HepG2 (cell line): ENCODE data around the gene RAB34. TPM values are rescaled to one million over a fixed set of nuclear protein-coding genes. Genes with fewer than 3 reads are reported as not detected.
A peak's percentile ranks its signal among the peaks of the same experiment; 100 is the strongest.

Experiments
- AKAP8 ChIP-seq: sonication (generic); formaldehyde crosslinking; IDR thresholded peaks from 2 replicates; pipeline ENCODE4 v1.5.1; 2020; ENCODE audit warnings: mild to moderate bottlenecking, missing genetic modification reagents
- DBP ChIP-seq: sonication (generic); formaldehyde crosslinking; IDR thresholded peaks from 2 replicates; pipeline ENCODE4 v1.4.0; 2020; ENCODE audit warnings: missing genetic modification reagents; ENCODE audit errors: not compliant biosample characterization
- GATAD1 ChIP-seq: IDR thresholded peaks from 2 replicates; pipeline ENCODE4 v1.6.1; 2016; ENCODE audit warnings: missing genetic modification reagents, missing compliant biosample characterization
- GLMP ChIP-seq: sonication (generic); formaldehyde crosslinking; IDR thresholded peaks from 2 replicates; pipeline ENCODE4 v1.9.0; 2021; ENCODE audit warnings: missing genetic modification reagents, mild to moderate bottlenecking, borderline replicate concordance
- KMT2A ChIP-seq: sonication (generic); formaldehyde crosslinking; IDR thresholded peaks from 2 replicates; pipeline ENCODE4 v1.4.0; 2020; ENCODE audit warnings: missing genetic modification reagents
- LRRFIP1 ChIP-seq: sonication (generic); formaldehyde crosslinking; conservative IDR thresholded peaks from 2 replicates; pipeline ENCODE4 v1.4.0; 2020; ENCODE audit warnings: missing genetic modification reagents
- MAFG ChIP-seq: sonication (generic); formaldehyde crosslinking; IDR thresholded peaks from 2 replicates; pipeline ENCODE4 v1.5.1; 2020; ENCODE audit warnings: mild to moderate bottlenecking, missing genetic modification reagents
- MATR3 ChIP-seq: sonication (generic); formaldehyde crosslinking; IDR thresholded peaks from 2 replicates; pipeline ENCODE4 v1.4.0; 2020; ENCODE audit warnings: missing genetic modification reagents
- MBNL3 ChIP-seq: fragments of 250-450 bp; sonication (Bioruptor Pico); conservative IDR thresholded peaks from 2 replicates; pipeline ENCODE4 v1.8.0; 2022; ENCODE audit warnings: mild to moderate bottlenecking, inconsistent platforms
- NCOA5 ChIP-seq: sonication (generic); formaldehyde crosslinking; IDR thresholded peaks from 2 replicates; pipeline ENCODE4 v1.4.0; 2020; ENCODE audit warnings: missing genetic modification reagents
- PHB2 ChIP-seq: fragments of 450-650 bp; IDR thresholded peaks from 2 replicates; pipeline ENCODE4 v1.6.1; 2018; ENCODE audit not compliant: partially characterized antibody
- SNAPC5 ChIP-seq: sonication (generic); formaldehyde crosslinking; IDR thresholded peaks from 2 replicates; pipeline ENCODE4 v1.8.1; 2023; ENCODE audit warnings: mild to moderate bottlenecking, missing genetic modification reagents, borderline replicate concordance
- SP5 ChIP-seq: IDR thresholded peaks from 2 replicates; pipeline ENCODE4 v1.6.1; 2016; ENCODE audit warnings: low read depth, borderline replicate concordance
- SSRP1 ChIP-seq: IDR thresholded peaks from 2 replicates; pipeline ENCODE4 v1.6.1; 2016; ENCODE audit warnings: control low read depth
- STAG1 ChIP-seq: sonication (generic); formaldehyde crosslinking; IDR thresholded peaks from 2 replicates; pipeline ENCODE4 v1.4.0; 2020; ENCODE audit warnings: missing genetic modification reagents
- TCF12 ChIP-seq, 2 experiments: fragments of 450-650 bp in 1 of 2; sonication (generic) in 1 of 2; formaldehyde crosslinking in 1 of 2; IDR thresholded peaks; 2 replicates each; pipeline versions ENCODE4 v1.6.1 to v1.8.0; 2017 to 2022; ENCODE audit warnings: antibody characterized with exemption in 1 of 2, mild to moderate bottlenecking in 1 of 2, missing genetic modification reagents in 1 of 2, moderate library complexity in 1 of 2
- THAP9 ChIP-seq: sonication (generic); formaldehyde crosslinking; IDR thresholded peaks from 2 replicates; pipeline ENCODE4; 2020; ENCODE audit warnings: missing genetic modification reagents, mild to moderate bottlenecking, borderline replicate concordance
- ZBTB3 ChIP-seq: sonication (generic); formaldehyde crosslinking; IDR thresholded peaks from 2 replicates; pipeline ENCODE4 v1.4.0; 2020; ENCODE audit warnings: low read depth, mild to moderate bottlenecking, moderate library complexity, missing genetic modification reagents, borderline replicate concordance
- ZFP1 ChIP-seq: IDR thresholded peaks from 2 replicates; pipeline ENCODE4 v1.6.1; 2016
- ZNF331 ChIP-seq: sonication (generic); formaldehyde crosslinking; IDR thresholded peaks from 2 replicates; pipeline ENCODE4 v1.4.0; 2020; ENCODE audit warnings: missing genetic modification reagents
- ZNF335 ChIP-seq: sonication (generic); formaldehyde crosslinking; IDR thresholded peaks from 2 replicates; pipeline ENCODE4 v1.4.0; 2020; ENCODE audit warnings: missing genetic modification reagents
- ZNF619 ChIP-seq: sonication (generic); formaldehyde crosslinking; IDR thresholded peaks from 2 replicates; pipeline ENCODE4 v1.4.0; 2020; ENCODE audit warnings: mild to moderate bottlenecking, missing genetic modification reagents
- ZSCAN22 ChIP-seq: sonication (generic); formaldehyde crosslinking; IDR thresholded peaks from 2 replicates; pipeline ENCODE4 v1.4.0; 2020; ENCODE audit warnings: mild to moderate bottlenecking, missing genetic modification reagents
- polyA plus RNA-seq, 8 experiments: library from polyadenylated mRNA; depleted of rRNA in 3 of 8; stranded (reverse) in 7 of 8; unstranded in 1 of 8; fragments of >200 nt; fragmentation: Illumina TruSeq in 4 of 8; extraction: Trizol in 4 of 8; gene quantifications; 2 replicates each; pipeline versions ENCODE4 v1.2.1 to v1.2.3, GENCODE V29; 2011 to 2016; ENCODE audit warnings: low read depth in 4 of 8, missing spikeins in 1 of 8, mixed read lengths in 1 of 8; ENCODE audit not compliant: insufficient read depth in 1 of 8
- total RNA-seq, 5 experiments: library from RNA; depleted of rRNA; stranded (reverse); fragments of >200 nt; fragmentation: Illumina TruSeq; extraction: Trizol; gene quantifications; 2 replicates each; pipeline ENCODE4 v1.2.3, GENCODE V29; 2016; ENCODE audit warnings: low read depth in 1 of 5

Gene RAB34
- total and polyA plus RNA-seq, 2 of the 13 experiments (the other 11 are each of a cell fraction or from before 2014, with no cell fraction given) = 0.49 TPM; not detected in 1

- TF ChIP-seq ZSCAN22 (CRISPR knock-in tag) (no peak), GLMP (CRISPR knock-in tag) (no peak), KMT2A (0 out of 2 replicates have a peak, but pooled peaks have one; percentile 7), MBNL3 (CRISPR knock-in tag) (no peak), NCOA5 (CRISPR knock-in tag) (peak; percentile 87; the same call in 1 of the 2 replicates), MATR3 (no peak), TCF12 (IDR thresholded peaks at IDR 0.05) (no peak), TCF12 (CRISPR knock-in tag; IDR thresholded peaks at IDR 0.05) (0 out of 2 replicates have a peak, but pooled peaks have one; percentile 16), AKAP8 (0 out of 2 replicates have a peak, but pooled peaks have one; percentile 51), SSRP1 (peak; percentile 96), ZNF335 (CRISPR knock-in tag) (no peak), SNAPC5 (CRISPR knock-in tag) (no peak), STAG1 (no peak), LRRFIP1 (CRISPR knock-in tag) (no peak), ZFP1 (CRISPR knock-in tag) (0 out of 2 replicates have a peak, but pooled peaks have one; percentile 26), SP5 (CRISPR knock-in tag) (no peak), THAP9 (CRISPR knock-in tag) (no peak), MAFG (no peak), DBP (CRISPR knock-in tag) (no peak), ZNF619 (CRISPR knock-in tag) (no peak), ZNF331 (CRISPR knock-in tag) (no peak; the same call in 1 of the 2 replicates), ZBTB3 (CRISPR knock-in tag) (no peak), PHB2 (no peak), GATAD1 (CRISPR knock-in tag) (no peak)
Observed at GRCh38 chr17:28725166-28725659, 7.5 kb upstream of the RAB34 start (continued).
